GM19463 (cell line): Measurements from ENCODE around the gene MYO7B.

Experiments
- ATAC-seq: cut with Tn5 transposase; IDR thresholded peaks from one replicate; pipeline ENCODE4 v1.9.1; 2021; ENCODE audit warnings: mild to moderate bottlenecking, moderate library complexity; ENCODE audit not compliant: unreplicated experiment

MYO7B gene

GRCh38 chr2:127646487-127647241 lies 111.2 kb downstream of the MYO7B start:
- ATAC-seq, result no peak

- no peak for ATAC-seq
Measured at GRCh38 chr2:127647242-127648190, 112.0 kb downstream of the MYO7B start.

GRCh38 chr2:127648321-127648720 lies 112.8 kb downstream of the MYO7B start:
- no peak for ATAC-seq

GRCh38 chr2:127649100-127649611 lies 113.7 kb downstream of the MYO7B start:
- ATAC-seq, result no peak

- peak; percentile 82 for ATAC-seq
Measured at GRCh38 chr2:127649684-127650040, 114.2 kb downstream of the MYO7B start.

GRCh38 chr2:127650041-127650784 lies 114.7 kb downstream of the MYO7B start:
- peak; percentile 25 for ATAC-seq

- no peak for ATAC-seq
Measured at GRCh38 chr2:127650785-127651380, 115.4 kb downstream of the MYO7B start.

GRCh38 chr2:127651381-127651809 lies 115.9 kb downstream of the MYO7B start:
- ATAC-seq, result no peak

- ATAC-seq, result no peak
Measured at GRCh38 chr2:127651971-127652550, 116.6 kb downstream of the MYO7B start.

- ATAC-seq, result no peak
Measured at GRCh38 chr2:127652786-127653357, 117.4 kb downstream of the MYO7B start.

- no peak for ATAC-seq
Measured at GRCh38 chr2:127653421-127654083, 118.1 kb downstream of the MYO7B start.

GRCh38 chr2:127654084-127654837 lies 118.8 kb downstream of the MYO7B start:
- ATAC-seq, result no peak

- no peak for ATAC-seq
Measured at GRCh38 chr2:127654838-127655175, 119.3 kb downstream of the MYO7B start.

- ATAC-seq, result no peak
Measured at GRCh38 chr2:127655209-127656073, 120.0 kb downstream of the MYO7B start.

- no peak for ATAC-seq
Measured at GRCh38 chr2:127656569-127657231, 121.2 kb downstream of the MYO7B start.

- no peak for ATAC-seq
Measured at GRCh38 chr2:127657232-127657595, 121.7 kb downstream of the MYO7B start.

- ATAC-seq, result no peak
Measured at GRCh38 chr2:127658146-127658545, 122.7 kb downstream of the MYO7B start.
